Ascending aorta (tissue), 2 donors: ENCODE data around the gene CRYGN. TPM values are rescaled to one million over a fixed set of nuclear protein-coding genes. Genes with fewer than 3 reads are reported as not detected.

ENCODE experiments used
- DNase-seq, 2 donors: peaks; one replicate each; pipeline ENCODE4 v3.0.0-alpha.2; 2019; ENCODE audit warnings: low spot score in 2 of 2
- H3K27ac ChIP-seq, 2 donors: fragments of 200-600 bp; sonication (generic); one replicate each; pipeline ENCODE4 v1.5.1; 2016 to 2017; ENCODE audit warnings: mild to moderate bottlenecking in 1 of 2
- H3K27me3 ChIP-seq: fragments of 200-600 bp; sonication (generic); one replicate; pipeline ENCODE4 v1.5.1; 2017
- H3K36me3 ChIP-seq, 2 donors: fragments of 200-600 bp; sonication (generic); one replicate each; pipeline ENCODE4 v1.5.1; 2016
- H3K4me1 ChIP-seq, 2 donors: fragments of 200-600 bp; sonication (generic); one replicate each; pipeline ENCODE4 v1.5.1; 2016 to 2017; ENCODE audit warnings: mild to moderate bottlenecking in 1 of 2
- H3K4me3 ChIP-seq, 2 donors: fragments of 200-600 bp; sonication (generic); one replicate each; pipeline ENCODE4 v1.5.1; 2016 to 2017; ENCODE audit warnings: mild to moderate bottlenecking in 1 of 2
- H3K9me3 ChIP-seq, 2 donors: fragments of 200-600 bp; sonication (generic); one replicate each; pipeline ENCODE4 v1.5.1; 2016
- intact Hi-C: fragments of 100-400 bp; cut with DNase I; formaldehyde crosslinking; loops from one replicate; pipeline ENCODE4 v1.15.1; 2023
- total RNA-seq: library from RNA; depleted of rRNA; stranded (reverse); fragments of >200 nt; gene quantifications from one replicate; pipeline ENCODE4 v1.1.0, GENCODE V29; 2016
- TF ChIP-seq, protein P1 (sequence below), 3 experiments: fragments of 200-600 bp in 2 of 3; fragments of 450-650 bp in 1 of 3; sonication (generic) in 2 of 3; IDR thresholded peaks; one replicate each; pipeline ENCODE4 v1.5.1; 2016 to 2019; ENCODE audit warnings: antibody characterized with exemption in 3 of 3, mild to moderate bottlenecking in 1 of 3, moderate library complexity in 1 of 3

Gene CRYGN
- total RNA-seq, 1 donor from 2014 or later: not detected

DNA sequence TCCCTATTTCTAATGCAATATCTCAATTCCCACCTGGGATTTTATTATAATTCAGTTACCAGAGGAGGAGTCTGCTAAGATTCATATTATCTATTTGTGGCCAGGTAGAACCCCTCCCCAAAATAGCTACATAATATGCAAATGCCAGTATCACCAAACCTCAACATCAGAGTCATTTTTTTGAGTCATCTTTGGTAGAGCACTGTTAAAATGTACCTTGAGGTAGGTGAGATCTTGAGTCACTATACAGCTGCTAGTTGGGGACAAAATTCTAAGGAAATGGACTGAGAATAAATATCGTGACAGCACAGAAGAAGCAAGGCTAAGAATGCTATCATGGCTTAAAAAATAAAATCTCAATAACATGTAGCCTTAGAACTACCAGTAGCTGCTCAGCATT lies 4.7 kb upstream of the CRYGN start:
- DNase-seq: no peak
- intact Hi-C loops: loop anchor here (5.0 kb wide), 1 partner anchor 37 kb away; no protein-coding TSS in a partner anchor

DNA sequence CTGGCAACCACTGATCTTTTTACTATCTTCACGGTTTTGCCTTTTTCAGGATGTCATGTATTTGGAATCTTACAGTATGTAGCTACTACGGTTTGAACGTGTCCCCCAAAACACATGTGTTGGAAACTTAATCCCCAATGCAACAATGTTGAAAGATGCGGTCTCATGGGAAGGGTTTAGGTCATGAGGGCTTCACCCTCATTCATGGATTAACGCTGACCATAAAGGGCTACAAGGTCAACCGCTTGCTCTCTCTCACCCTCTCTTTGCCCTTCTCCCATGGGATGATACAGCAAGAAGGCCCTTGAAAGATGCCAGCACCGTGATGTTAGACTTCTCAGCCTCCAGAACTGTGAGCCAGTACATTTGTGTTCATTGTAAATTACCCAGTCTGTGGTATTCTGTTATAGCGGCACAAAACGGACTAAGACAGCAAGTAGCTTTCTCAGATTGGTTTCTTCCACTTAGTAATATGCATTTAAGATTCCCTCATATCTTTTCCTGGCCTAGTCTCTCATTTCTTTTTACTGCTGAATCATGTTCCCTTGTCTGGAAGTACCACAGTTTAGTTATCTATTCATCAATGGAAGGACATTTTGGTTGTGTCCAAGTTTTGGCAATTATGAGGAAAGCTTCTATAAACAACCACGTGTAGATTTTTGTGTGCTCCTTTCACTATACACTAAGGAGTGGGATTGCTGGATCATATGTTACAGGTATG lies 3.0 kb upstream of the CRYGN start:
- no peak for DNase-seq
- TF ChIP-seq, protein P1, sequence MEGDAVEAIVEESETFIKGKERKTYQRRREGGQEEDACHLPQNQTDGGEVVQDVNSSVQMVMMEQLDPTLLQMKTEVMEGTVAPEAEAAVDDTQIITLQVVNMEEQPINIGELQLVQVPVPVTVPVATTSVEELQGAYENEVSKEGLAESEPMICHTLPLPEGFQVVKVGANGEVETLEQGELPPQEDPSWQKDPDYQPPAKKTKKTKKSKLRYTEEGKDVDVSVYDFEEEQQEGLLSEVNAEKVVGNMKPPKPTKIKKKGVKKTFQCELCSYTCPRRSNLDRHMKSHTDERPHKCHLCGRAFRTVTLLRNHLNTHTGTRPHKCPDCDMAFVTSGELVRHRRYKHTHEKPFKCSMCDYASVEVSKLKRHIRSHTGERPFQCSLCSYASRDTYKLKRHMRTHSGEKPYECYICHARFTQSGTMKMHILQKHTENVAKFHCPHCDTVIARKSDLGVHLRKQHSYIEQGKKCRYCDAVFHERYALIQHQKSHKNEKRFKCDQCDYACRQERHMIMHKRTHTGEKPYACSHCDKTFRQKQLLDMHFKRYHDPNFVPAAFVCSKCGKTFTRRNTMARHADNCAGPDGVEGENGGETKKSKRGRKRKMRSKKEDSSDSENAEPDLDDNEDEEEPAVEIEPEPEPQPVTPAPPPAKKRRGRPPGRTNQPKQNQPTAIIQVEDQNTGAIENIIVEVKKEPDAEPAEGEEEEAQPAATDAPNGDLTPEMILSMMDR (IDR thresholded peaks at IDR 0.05): no peak
- H3K27ac ChIP-seq: no peak overlapping the region
- no peaks in the 10 kb centered on the region for H3K9me3 ChIP-seq
- no peaks in the 10 kb centered on the region for H3K36me3 ChIP-seq
- H3K27me3 ChIP-seq: no peaks in the 10 kb centered on the region
- peaks cover 8 to 24% of the 10 kb centered on the region in 2 donors for H3K4me1 ChIP-seq
- no peak overlapping the region for H3K4me3 ChIP-seq
- intact Hi-C loops: no loop called here

More for the DNA sequence above, 4.7 kb upstream of the CRYGN start:
- H3K27ac ChIP-seq: no peak overlapping the region
- no peak overlapping the region for H3K4me3 ChIP-seq
- no peaks in the 10 kb centered on the region for H3K36me3 ChIP-seq
- no peaks in the 10 kb centered on the region for H3K9me3 ChIP-seq
- peaks cover 8 to 27% of the 10 kb centered on the region in 2 donors for H3K4me1 ChIP-seq
- TF ChIP-seq, protein P1 (IDR thresholded peaks at IDR 0.05): no peak
- no peaks in the 10 kb centered on the region for H3K27me3 ChIP-seq

DNA sequence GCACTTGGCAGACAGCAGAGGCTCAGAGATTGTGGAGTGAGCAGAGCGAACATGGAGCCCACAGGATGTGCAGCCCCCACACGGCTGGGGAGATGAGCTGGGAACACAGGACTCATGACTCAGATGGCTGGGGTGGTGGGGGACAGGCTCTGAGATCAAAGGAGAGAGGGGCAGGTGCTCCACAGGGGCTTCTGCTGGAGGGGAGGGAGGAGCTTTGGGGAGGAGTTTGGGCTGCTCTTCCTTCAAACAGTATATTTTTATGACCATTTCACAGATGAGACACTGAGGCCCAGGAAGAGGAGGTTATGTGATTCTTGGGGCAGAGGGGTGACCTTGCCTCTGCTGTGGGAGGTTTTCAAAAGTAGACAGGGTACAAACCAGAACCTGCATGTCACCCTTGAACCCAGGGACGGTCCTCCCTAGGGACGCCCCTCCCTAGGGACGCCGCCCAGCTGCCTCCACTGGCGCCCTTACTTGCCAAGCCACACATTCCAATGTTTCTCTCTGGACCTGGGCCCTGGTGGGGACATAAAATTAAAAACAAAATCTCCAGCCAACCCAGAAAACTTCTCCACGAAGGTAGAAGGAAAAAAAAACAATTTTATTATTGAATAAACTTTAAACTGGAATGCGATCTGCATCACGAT lies 981 bp upstream of the CRYGN start:
- H3K27ac ChIP-seq: peak overlapping the region; percentile 88 to 95
- no peaks in the 10 kb centered on the region for H3K9me3 ChIP-seq
- no peaks in the 10 kb centered on the region for H3K36me3 ChIP-seq
- H3K4me1 ChIP-seq: peaks cover 20 to 39% of the 10 kb centered on the region in 2 donors
- H3K27me3 ChIP-seq: no peaks in the 10 kb centered on the region
- intact Hi-C loops: loop anchor here (2.0 kb wide), 1 partner anchor 14 kb away; no protein-coding TSS in a partner anchor
- TF ChIP-seq, protein P1 (IDR thresholded peaks at IDR 0.05): no peak
- DNase-seq: no peak
- H3K4me3 ChIP-seq: no peak overlapping the region

DNA sequence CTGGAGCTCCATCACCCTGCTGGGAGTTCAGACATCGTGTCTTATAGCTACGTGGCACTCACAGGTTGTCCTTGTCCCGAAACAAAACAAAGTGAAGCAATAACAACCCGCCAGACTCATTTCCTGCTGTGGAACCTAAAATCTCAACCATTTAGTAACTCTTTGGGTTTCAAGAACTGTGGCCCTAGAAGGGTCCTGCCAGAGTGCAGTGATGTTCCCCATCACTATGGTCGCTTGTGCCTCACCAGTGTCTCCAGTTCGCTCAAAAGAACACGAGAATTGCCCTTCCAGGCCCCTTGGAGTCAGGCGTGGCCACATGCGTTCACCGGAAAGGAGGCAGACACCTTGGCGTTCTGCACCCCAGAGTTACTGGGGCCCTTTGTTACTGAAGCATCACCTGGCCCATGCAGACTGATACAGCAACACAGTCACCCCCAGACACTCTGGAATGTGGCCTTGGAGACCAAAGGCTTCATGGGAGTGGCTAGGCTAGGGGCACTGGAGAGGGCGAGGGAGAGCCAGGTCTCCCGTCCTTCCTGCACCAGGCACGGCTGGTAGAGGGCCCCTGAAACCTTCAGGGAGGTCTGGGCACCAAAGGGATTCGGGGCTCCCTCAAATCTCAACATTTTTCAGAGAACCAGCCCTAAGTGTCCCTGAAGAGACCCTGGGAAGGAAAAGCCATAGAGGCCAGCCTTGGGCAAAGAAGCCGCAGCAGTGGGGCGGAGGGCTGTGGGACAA lies 908 bp downstream of the CRYGN start:
- Histone ChIP-seq H3K4me3 (no peak overlapping the region), H3K27ac (peak overlapping the region; percentile 88 to 95)
- intact Hi-C loops: loop anchor here (5.0 kb wide), 1 partner anchor 192 kb away; the partner anchor contains the start of gene SMARCD3

More for the DNA sequence above, 908 bp downstream of the CRYGN start:
- H3K27me3 ChIP-seq: no peaks in the 10 kb centered on the region
- no peaks in the 10 kb centered on the region for H3K9me3 ChIP-seq
- H3K4me1 ChIP-seq: peaks cover 20 to 50% of the 10 kb centered on the region in 2 donors
- peak in 1 of 2 donors; percentile 56 for DNase-seq
- no peaks in the 10 kb centered on the region for H3K36me3 ChIP-seq
- TF ChIP-seq, protein P1 (IDR thresholded peaks at IDR 0.05): no peak
